HG03135 (cell line): ENCODE measurements around the gene SNX5.
A peak's percentile ranks its signal among the peaks of the same experiment; 100 is the strongest.
"Not testable (repeated sequence)": the region's sequence is repeated elsewhere in the genome, so short reads cannot be mapped to it uniquely, and the experiment has no call there.

Source experiments
- ATAC-seq: cut with Tn5 transposase; IDR thresholded peaks from one replicate; pipeline ENCODE4 v1.9.1; 2021; ENCODE audit warnings: mild to moderate bottlenecking, moderate library complexity; ENCODE audit not compliant: unreplicated experiment

Gene SNX5

DNA sequence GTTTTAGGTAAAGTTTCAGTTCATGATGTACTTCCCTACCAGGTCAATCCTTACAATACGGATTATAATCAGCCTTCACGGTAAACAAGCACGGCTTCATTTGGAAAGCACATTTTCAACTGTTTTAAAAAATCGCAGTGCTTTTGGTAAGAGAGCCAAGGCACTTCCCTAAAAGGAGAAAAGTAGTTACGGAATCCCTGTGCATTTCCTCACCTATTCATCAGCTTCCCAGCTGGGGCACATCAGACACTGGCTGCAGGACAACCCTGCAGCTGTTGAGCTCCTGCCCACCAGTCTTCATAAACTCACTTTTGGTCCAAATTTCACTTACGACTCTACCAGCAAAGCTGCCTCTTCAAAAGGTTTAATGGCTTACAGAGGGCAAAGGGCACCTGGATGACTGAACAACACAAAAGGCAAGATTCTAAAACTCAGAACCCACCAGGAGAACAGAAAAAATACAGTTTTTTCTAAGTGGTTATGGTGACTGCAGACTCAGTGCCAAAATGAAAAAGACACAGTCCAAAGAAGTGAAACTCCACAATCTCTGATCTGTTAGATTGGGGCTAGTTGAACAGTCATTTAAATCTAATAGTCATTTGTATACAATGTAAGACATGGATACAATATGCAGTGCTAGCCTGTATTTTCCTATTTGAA, 7.5 kb downstream of the SNX5 start:
- ATAC-seq, result no peak

DNA sequence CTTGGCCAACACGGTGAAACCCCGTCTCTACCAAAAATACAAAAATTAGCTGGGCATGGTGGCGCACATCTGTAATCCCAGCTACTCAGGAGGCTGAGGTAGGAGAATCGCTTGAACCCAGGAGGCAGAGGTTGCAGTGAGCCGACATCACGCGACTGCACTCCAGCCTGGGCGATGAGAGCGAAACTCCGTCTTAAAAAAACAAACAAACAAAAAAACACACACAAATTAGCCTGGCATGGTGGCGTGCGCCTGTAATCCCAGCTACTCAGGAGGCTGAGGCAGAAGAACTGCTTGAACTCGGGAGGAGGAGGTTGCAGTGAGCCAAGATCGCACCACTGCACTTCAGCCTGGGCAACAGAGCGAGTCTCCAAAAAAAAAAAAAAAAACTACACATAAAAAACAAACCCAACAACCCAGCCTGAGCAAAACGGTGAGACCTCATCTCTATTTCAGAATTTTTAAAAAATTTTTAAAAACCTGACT, 8.2 kb downstream of the SNX5 start:
- ATAC-seq, result not testable (repeated sequence)

DNA sequence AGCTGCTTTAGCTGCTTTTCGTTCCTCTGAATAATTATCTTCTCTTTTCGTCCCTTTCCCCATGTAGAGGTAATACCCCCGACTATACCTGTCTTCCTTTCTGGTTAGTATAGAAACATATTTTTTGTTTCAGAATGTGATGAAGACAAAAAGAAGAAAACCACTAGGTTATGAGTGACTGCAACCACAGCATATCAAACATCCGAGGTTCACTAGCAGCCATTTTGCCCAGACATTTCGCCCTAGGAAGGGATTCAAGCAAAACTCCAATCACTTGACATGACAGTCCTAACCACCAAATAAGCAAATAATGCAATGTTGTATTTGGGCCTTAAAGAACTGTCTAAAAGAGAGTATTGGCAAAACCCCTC, 9.4 kb downstream of the SNX5 start:
- no peak for ATAC-seq

DNA sequence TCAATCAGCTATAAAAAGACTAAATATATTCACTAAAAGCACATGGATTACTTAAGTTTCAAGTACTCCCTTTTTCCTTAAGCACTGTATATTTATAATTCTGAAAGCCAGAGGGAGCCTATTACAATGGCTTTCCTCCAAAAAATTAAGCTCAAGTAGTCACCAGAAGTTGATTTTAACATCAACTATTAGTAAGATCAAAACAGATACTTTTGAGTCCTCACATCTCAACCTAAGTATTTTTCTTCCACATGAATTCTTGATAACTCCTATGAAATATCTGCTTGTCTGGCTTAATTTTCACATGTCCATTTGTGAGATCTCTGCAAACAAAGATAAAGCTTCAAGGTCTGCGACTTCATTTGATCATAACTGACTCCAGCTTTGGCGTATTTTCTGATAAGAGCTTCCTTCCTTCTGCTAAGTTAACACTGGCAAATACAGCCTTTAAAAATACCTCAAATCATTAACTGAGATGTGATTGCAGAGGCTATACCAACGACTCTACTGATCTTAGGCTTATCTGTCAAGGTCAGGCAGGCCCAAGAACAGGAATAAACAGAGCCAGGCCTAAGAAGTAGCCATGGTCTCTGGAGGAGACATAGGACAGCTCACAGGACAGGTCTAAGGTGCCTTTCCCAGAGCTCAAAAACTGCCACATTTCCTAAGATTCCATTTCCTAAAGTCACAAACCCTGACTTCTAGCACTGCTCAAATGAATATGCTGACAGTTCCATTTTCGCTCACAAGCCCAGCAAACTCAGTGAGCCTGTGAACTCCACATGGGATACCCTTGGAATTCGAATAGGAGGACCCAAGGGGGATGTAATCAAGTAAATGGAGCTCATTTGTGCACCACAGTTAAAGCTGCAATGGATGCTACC, 10.0 kb downstream of the SNX5 start:
- ATAC-seq, result no peak

DNA sequence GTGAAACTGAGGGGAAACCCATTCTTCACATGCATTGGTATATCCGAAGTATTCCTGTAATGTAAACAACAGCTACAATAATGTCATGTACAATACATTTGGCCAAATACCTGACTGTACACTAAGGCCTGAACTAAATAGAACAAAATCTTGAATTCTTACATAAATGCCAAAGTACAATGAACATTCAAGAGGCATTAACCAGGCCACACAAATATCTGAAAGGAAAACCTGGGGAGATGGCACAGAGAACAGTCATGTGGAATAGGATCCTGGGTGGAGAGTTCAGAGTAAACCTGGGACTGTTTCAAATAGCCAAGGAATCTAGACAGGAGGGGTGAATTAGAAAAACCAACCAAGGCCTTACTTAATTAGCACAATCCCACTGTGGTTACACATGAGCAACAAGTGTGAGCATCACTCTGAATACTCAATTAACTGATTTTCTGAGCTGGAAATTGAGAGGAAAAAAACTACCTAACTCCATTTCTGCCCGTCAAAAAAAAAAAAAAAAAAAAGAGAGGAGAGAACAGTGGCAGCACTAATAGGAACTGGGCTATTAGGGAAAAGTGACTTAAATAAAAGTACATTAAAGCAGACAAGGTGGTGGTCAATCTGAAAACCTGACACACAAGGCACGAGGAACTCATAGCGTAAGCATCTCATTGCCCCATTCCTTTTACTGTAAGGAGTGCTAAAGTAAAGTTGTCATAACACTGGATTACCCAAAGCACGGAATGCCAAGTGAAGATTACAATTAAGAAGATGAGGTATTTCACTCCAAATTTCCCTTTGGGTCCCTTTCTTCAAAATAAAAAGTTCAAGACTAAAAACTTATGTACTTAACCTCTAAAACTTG, 10.9 kb downstream of the SNX5 start:
- ATAC-seq, result no peak

DNA sequence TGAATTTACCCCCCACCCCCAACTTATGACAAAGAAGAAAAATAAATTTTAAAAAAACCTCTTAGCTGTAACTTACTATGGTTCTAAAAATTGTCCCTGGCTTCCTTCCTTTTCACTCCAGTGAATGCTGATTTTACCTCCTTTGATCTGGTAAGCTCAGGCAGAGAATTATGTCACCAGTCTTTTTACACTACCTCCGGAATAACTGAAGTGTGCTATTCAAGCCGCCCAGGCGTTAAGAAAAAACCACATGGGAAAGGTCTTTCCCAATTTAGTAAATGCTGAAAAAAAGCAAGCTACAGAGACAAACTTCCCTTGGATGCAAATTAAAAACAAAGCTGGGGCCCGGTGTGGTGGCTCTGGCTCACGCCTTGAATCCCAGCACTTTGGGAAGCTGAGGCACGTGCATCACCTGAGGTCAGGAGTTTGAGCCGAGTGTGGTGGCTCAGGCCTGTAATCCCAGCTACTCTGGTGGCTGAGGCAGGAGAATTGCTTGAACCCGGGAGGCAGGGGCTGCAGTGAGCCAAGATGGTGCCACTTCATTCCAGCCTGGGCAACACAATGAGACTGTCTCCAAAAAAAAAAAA, 12.4 kb downstream of the SNX5 start:
- no peak for ATAC-seq

DNA sequence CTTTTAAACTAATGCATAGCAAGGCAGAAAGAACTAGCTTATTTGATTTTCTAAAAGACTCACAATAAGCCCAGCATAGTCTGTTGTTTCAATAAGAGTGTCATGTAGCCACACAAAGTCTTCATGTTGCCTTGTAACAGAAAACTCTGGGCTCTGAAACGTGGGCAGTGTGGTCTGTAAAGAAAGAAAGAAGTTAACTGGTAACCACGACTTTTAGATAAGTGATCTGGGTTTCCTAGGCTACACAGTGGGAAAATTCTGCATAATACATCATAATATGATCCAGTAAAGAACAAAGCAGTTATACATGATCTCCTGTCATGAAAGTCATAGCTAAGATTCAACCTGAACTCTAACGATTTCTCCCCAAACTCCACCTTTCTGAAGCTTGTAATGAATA, 13.3 kb downstream of the SNX5 start:
- no peak for ATAC-seq

DNA sequence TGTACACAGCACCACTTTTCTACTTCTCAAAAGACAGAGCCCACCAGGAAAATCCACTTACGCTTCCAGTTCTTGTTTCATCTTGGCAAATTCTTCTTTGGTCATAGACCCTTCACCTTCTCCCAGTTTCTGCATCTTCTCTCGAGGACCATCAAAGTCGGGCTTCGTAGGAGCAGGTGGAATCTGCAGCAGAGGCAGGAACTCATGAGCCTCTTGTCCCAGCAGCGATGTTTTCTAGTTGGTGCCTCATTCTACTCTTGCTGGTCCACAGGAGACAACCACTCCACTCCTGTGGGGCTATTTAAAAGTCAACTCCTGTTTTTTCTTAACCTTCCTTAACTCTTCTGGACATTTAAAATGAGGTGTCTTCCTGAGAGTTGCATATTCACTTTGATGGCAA, 14.7 kb downstream of the SNX5 start:
- no peak for ATAC-seq

DNA sequence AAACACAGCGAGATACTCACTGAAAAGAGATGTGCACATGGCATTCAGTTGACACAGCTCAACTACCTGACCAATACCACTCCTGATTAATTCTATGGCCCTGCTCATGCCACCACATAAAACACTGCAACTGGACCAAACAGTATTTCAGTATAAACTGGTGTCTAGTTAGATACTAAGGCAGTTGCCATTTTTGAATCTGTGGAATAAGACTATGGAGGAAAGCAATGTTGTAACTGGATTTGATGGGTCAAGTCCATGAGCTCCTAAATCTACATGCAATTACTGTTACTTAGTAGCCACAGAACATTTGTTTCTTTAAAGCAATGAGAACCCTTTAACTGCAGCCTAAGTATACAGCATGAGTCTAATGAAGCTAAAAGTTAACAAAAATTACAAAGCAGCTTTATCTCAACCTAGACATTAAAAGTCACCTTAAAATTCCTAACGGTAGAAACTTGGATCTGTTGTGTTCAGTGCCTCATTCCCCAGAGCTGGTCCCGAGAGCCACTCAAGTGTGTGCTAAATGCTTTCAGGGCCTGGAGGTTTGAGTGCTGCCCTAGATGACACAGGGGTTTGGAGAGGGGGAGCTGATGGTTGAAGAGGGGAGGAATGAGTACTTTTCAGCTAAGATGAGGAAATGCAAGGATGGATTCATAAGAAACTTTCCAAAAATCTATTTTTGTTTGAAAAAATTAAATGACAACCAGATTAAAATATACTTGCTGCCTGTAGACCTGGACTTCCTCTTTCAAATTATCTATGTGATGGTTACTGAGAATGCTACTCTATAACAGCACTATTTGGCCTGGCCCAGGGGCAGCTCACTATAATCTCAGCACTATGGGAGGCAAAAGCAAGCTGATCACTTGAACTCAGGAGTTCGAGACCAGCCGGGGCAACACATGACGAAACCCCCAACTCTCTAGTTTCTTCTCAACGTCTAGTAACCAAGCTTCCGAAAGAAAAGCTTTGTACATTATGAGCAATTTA, 15.6 kb downstream of the SNX5 start:
- ATAC-seq, result no peak

DNA sequence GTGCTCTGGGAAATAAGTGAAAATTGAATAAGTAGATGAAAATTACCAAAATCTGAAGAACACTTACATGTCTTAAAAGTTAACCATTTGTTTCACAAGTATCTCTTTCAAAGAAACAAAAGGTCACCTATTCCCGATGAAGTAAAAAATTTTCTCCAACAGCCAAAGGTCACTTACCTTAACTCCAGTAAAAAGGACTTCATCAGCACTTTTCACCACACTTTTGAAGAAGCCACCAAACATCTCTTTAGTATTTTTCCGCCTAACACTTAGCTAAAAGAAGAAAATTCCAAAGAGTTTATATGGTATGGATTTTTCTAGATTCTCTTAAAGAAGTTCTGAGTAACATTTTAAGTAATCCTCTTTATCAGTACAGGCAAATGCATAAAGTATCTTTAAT, 17.3 kb downstream of the SNX5 start:
- ATAC-seq, result no peak

DNA sequence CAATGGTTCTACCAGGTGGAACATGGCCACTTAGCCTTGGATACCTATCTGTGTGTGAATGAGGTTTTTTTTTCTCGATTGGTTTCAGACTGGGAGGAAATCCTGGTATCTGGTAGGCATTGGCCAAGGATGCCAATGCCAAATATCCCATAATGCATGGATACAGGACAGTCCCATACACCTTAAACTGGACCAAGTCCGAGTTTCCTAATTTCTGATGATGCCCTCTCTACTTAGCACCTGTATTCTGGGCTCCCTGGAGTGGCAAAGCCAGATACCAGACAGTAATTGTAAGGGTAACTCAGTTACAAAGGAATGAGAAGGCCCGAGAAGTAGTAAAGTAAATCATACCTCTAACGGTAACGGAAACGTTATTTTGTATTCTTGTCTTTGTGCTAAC, 17.9 kb downstream of the SNX5 start:
- no peak for ATAC-seq

DNA sequence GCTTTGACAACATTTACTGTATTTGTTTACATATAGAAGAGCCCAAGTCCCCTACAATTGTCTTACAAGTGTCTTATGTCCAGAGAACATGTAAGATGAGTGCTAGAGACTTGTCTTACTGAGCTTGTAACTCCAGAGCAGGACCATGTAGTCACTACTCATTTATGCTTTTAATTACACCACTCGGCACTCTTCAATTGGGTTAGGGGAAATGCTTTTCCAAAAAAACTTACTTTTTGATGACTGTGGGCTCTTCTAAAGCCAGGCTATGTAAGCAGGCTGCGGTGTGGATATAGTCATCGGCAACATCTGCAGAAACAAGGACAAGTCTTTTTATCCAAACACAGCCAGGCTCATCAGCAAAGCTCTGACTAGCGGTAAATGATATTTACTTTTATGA, 18.7 kb downstream of the SNX5 start:
- ATAC-seq, result no peak

DNA sequence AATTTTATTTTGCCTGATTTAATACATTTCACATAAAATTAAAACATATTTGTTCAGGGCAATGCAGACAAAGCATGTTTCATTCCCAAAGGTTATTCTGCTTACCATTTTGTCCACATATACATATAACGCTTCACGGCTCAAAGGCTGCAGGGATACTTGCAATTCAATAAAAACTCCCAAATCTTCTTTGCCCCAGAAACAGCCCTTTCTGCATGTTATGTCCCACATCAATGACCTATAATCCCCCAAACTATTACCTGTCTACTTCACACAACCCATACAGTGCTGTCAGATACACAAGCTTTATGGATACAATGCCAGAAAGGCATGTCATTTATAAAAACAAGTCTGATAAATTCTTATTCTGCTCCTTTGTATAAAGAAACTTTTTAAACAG, 20.2 kb downstream of the SNX5 start:
- no peak for ATAC-seq

DNA sequence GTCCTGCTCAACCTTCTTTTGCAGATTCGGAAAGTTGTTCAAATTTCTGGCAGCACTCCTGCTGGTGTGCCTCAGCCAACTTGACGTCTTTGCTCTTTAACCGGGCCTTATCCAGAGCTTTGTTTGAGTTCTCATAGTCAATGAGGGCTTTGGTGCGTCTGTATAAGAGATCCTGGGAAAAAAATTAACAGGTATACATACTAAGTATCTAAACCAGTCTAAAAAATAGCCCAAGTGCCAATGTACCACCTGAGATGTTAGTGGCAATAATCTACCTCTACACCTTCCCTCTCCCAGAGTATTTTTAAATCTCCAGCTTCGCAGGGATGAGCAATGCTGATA, 21.1 kb downstream of the SNX5 start:
- ATAC-seq, result no peak

DNA sequence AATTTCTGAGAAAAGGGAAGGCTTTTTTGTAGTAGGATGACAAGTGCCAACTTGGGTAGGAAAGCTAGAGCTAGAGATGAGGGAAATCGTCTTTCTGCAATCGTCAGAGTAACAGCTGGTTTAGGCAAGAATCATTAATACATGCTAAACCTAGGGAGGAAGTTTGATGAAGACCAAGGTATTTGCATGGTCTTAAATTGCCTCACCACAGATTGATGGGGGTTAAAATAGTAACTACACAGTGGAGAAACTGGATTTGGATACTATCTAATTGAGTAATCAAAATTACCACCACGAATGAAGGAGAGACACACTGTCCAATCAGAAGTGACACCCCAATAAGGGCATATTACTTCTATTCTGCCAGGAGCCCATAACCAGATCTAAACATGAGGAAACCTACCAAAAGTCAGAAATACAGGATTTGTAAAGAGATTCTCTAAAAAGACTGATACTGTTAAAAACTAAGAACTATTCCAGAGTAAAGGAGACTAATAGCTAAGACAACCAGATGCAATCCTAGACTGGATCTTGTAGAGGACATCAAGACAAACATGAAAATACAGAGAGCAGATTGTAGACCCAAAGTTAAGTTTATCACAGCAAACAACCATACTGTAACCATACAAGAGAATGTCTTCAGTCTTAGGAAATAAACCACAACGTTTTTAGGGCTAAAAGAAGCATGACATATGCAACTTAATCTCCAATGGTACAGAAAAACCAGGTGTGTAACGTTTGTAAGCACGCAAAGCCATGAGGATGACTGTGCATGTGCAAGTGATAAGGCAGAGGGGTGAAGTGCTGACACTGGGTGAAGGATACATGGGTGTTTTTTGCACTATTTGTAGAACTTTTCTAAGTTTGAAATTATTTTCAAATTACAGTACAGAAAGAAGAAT, 21.8 kb downstream of the SNX5 start:
- no peak for ATAC-seq

DNA sequence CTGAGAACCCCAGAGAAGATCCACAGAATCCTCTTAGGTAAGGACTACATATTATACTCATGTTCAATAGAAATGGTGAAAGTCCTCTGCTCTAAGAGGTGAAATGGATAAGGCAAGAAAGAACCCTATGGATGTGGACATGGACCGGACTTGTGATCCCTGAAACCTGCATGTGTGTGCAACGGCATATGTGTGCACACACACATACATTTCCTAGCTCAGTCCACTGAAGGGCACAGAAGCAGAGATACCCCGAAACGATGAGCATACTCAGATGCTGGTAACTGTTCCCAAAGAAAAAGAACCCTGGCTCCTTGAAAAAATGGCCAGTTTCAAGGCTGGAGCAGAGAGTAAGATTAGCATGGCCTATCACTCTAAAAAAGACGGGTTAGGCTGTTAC, 22.6 kb downstream of the SNX5 start:
- ATAC-seq, result no peak

DNA sequence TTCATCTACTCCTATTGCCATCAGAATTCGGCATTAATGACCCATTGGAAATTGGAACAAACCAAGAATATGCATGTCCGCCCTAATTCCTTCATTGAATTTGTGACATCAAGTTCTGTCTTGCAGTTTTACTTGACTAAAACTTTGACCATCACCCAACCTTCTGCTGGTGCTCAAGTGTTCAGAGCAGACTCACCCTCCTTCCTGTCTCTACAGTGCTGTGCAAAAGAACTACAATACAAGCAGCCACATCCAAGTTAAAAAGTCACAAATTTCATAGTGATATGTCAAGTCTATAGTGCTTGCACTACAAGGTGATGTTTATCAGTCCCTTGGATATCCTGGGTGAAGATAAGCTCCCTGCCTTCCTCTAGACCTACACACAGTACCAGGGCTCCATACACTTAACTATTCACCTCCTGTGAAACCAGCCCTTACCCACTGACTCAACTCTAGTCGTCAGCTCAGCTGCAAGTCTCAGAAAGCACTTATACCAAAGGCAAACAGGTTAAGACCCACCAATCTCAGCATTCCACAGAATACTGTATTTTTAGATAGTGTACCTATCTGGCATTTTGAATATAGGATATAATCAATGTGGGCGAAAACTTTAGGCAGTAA, 23.6 kb downstream of the SNX5 start:
- ATAC-seq, result no peak

DNA sequence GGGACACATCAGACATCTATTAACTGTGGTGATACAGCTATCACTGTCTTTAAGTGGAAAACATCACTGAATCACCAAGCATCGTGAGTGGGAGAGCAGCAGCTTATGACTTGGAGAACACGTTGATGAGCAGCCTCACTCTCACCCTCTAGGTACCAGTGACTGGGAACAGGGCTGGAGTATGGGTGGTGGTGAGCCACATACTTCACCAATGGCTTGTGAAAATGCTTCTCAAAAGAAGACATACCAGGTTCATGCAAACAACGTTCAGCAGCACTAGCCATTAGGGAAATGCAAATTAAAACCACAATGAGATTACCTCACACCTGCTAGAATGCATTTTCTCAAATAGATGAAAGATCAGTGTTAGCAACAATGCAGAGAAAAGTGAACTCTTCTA, 25.3 kb downstream of the SNX5 start:
- peak; percentile 63 for ATAC-seq

DNA sequence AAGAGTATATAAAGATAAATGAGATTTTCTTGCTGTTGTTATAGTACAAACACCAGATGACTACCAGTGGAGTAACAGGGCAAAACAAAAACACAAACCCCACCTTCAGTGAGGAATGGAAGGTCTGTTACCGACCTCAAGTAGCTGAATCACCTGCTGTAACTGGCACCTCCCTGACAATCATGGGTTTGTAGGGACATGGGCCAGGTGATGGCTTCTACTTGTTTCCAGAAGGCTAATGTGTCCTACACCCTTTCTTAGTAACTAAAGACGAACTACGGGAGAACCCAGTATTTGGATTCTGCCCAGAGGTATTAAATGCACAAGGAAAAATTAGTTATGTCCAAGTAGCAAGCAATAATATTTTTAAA, 26.8 kb downstream of the SNX5 start:
- ATAC-seq, result no peak
